HL-60 (cell line): Measurements from ENCODE around the gene CCDC69.

ENCODE experiments used
- DNase-seq, 2 experiments: peaks; one replicate each; pipeline ENCODE4 v3.0.0-alpha.2; 2010 to 2020; ENCODE audit warnings: low read depth in 1 of 2, low spot score in 1 of 2
- H3K27ac ChIP-seq: fragments of 250-450 bp; sonication (Bioruptor Pico); replicated peaks from 2 replicates; pipeline ENCODE4 v1.5.1; 2020; ENCODE audit warnings: mild to moderate bottlenecking, moderate library complexity
- H3K27me3 ChIP-seq: fragments of 250-450 bp; sonication (Bioruptor Pico); 2 replicates; pipeline ENCODE4 v1.5.1; 2021; ENCODE audit warnings: mild to moderate bottlenecking, moderate library complexity; ENCODE audit not compliant: insufficient read depth, poor library complexity, severe bottlenecking
- H3K4me3 ChIP-seq: replicated peaks from 2 replicates; pipeline ENCODE4 v1.5.1; 2011; ENCODE audit warnings: mild to moderate bottlenecking, control low read depth, low read length; ENCODE audit not compliant: insufficient read depth
- CTCF ChIP-seq: IDR thresholded peaks from one replicate; pipeline ENCODE4 v1.5.1; 2011; ENCODE audit warnings: low read length, control low read depth, inconsistent platforms; ENCODE audit not compliant: insufficient read depth
- GABPA ChIP-seq: IDR thresholded peaks from 2 replicates; pipeline ENCODE4 v1.6.1; 2012; ENCODE audit warnings: low read depth
- POLR2AphosphoS5 ChIP-seq: IDR thresholded peaks from 2 replicates; pipeline ENCODE4 v1.6.1; 2012; ENCODE audit warnings: low read depth
- REST ChIP-seq: IDR thresholded peaks from 2 replicates; pipeline ENCODE4 v1.6.1; 2012; ENCODE audit warnings: low read depth; ENCODE audit not compliant: insufficient replicate concordance
- SPI1 ChIP-seq: IDR thresholded peaks from 2 replicates; pipeline ENCODE4 v1.6.1; 2012; ENCODE audit warnings: low read depth, mild to moderate bottlenecking, borderline replicate concordance

The CCDC69 gene

GRCh38 chr5:151218177-151218576 lies 5.7 kb downstream of the CCDC69 start:
- no peak for TF ChIP-seq REST
- TF ChIP-seq CTCF, result no peak
- TF ChIP-seq GABPA, result no peak
- TF ChIP-seq POLR2AphosphoS5, result no peak
- no peak for TF ChIP-seq SPI1
- no peak for DNase-seq
- Histone ChIP-seq H3K4me3 (no peak overlapping the region), H3K27me3 (no peaks in the 10 kb centered on the region), H3K27ac (no peak overlapping the region)

- no peaks in the 10 kb centered on the region for H3K27me3 ChIP-seq
- H3K4me3 ChIP-seq, result no peak overlapping the region
- TF ChIP-seq CTCF, result no peak
- TF ChIP-seq POLR2AphosphoS5, result no peak
- TF ChIP-seq SPI1, result no peak
- no peak for TF ChIP-seq GABPA
- no peak for TF ChIP-seq REST
- H3K27ac ChIP-seq, result no peak overlapping the region
- DNase-seq, result no peak
Observed at GRCh38 chr5:151216781-151217180, 7.1 kb downstream of the CCDC69 start.

GRCh38 chr5:151215546-151215880 lies 8.4 kb downstream of the CCDC69 start:
- peak overlapping the region; percentile 93 for H3K27ac ChIP-seq
- no peaks in the 10 kb centered on the region for H3K27me3 ChIP-seq
- DNase-seq, result no peak
- no peak overlapping the region for H3K4me3 ChIP-seq
- no peak for TF ChIP-seq CTCF
- TF ChIP-seq REST, result no peak
- TF ChIP-seq SPI1, result no peak
- no peak for TF ChIP-seq POLR2AphosphoS5
- no peak for TF ChIP-seq GABPA
